Right ventricle myocardium inferior (tissue), 1 donor: ENCODE results near the gene BHLHE41. TPM values are rescaled to one million over a fixed set of nuclear protein-coding genes. Genes with fewer than 3 reads are reported as not detected.

ENCODE experiments used
- ATAC-seq: fragments of 200-7000 bp; cut with Tn5 transposase; one replicate; pipeline ENCODE4 v1.9.1; 2020; ENCODE audit warnings: mild to moderate bottlenecking, moderate library complexity
- DNase-seq: peaks from one replicate; pipeline ENCODE4 v3.0.0; 2021; ENCODE audit errors: missing footprints
- intact Hi-C: fragments of 100-400 bp; cut with DNase I; formaldehyde crosslinking; loops from one replicate; pipeline ENCODE4 v1.11.0; 2022
- total RNA-seq: library from RNA; stranded (reverse); fragmentation: NEBNext Ultra II Directional; extraction: Animal tissue kit (Norgen Biotek cat#: 25700); gene quantifications from one replicate; pipeline ENCODE4 v1.2.1, GENCODE V29; 2021
- donor health status: DM: no; HTN: yes; CAD: no; lungs with severe emphysema.

BHLHE41 gene
- total RNA-seq, 1 donor from 2014 or later: 34.5 TPM

GRCh38 chr12:26136688-26137087 is 11.9 kb upstream of the BHLHE41 start:
- ATAC-seq (no peak), DNase-seq (no peak)
- intact Hi-C loops: no loop called here

- ATAC-seq (no peak), DNase-seq (no peak)
- intact Hi-C loops: no loop called here
These were observed 10.7 kb upstream of the BHLHE41 start for GRCh38 chr12:26135571-26135970.

- no peak for ATAC-seq
- DNase-seq: peak; percentile 53
- intact Hi-C loops: no loop called here
These were observed 10.2 kb upstream of the BHLHE41 start for GRCh38 chr12:26135010-26135420.

GRCh38 chr12:26134540-26134939 is 9.7 kb upstream of the BHLHE41 start:
- DNase-seq (no peak), ATAC-seq (no peak)
- intact Hi-C loops: no loop called here

- no peak for ATAC-seq
- intact Hi-C loops: no loop called here
- no peak for DNase-seq
These were observed 8.7 kb upstream of the BHLHE41 start for GRCh38 chr12:26133521-26133920.

- intact Hi-C loops: no loop called here
- no peak for ATAC-seq
- no peak for DNase-seq
These were observed 8.0 kb upstream of the BHLHE41 start for GRCh38 chr12:26132866-26133265.

DNA sequence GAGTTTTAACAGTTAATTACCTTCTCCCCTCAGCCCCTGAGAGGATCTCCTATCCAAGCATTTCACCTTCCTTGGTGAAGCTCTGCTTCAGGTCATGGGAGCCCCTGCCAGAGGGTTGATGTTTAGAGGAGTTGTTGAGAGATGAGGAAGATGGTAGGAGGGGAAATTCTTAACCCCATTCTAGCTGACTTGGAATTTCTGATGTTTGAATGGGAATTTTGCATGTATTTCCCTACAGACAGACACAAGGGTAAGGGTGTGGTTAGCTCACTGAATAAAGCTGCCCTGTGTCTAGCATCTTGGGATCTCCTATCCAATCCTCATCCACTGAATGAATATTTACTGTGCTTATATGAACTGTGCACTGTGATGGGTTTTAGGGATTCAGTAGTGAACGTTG is 7.1 kb upstream of the BHLHE41 start:
- ATAC-seq (no peak), DNase-seq (no peak)
- intact Hi-C loops: no loop called here

- ATAC-seq (no peak), DNase-seq (no peak)
- intact Hi-C loops: no loop called here
These were observed 5.9 kb upstream of the BHLHE41 start for GRCh38 chr12:26130728-26131127.

DNA sequence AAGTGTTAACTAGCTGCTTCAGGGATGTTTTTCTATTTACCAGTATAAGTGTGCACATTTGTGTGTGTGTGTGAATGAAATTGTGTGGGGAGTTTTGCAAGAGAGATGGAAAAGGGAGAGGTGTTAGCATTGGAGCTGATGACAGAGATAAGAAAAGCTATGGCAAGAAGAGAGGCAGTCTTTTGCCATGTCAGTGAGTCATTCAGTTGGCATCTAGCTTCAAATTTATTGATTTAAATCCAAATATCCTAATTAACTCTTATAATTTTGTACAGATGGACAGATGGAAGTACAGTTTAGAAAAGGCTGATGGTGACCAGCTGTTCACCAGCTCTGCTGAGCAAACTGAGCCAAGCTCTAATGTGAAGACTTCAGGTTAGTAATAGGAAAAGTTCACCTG is 3.3 kb upstream of the BHLHE41 start:
- ATAC-seq (no peak), DNase-seq (no peak)
- intact Hi-C loops: loop anchor here (10.0 kb wide), 2 partner anchors 147 to 277 kb away; no protein-coding TSS in a partner anchor

DNA sequence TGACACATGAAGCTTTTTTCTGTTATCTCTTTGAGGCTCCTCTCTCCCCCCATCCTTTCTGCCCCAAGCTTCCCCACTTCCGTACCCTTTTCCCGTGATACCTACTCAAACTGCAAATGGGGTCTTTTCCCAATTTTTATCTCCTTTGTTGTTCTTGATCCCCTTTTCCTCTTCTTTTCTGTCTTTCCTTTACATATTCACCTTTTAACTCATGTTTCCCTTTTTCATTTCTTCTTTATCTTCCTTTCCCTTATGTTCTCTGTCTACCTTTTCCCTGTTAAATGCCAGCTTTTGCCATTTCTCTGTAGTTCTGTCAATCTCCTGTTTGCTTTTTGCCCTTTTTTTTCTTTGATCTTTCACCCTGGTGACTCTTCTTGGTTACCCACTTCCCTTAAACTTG is 2.6 kb upstream of the BHLHE41 start:
- no peak for DNase-seq
- ATAC-seq: no peak
- intact Hi-C loops: loop anchor here (2.0 to 10.0 kb wide), 3 partner anchors 25 to 277 kb away; no protein-coding TSS in a partner anchor

DNA sequence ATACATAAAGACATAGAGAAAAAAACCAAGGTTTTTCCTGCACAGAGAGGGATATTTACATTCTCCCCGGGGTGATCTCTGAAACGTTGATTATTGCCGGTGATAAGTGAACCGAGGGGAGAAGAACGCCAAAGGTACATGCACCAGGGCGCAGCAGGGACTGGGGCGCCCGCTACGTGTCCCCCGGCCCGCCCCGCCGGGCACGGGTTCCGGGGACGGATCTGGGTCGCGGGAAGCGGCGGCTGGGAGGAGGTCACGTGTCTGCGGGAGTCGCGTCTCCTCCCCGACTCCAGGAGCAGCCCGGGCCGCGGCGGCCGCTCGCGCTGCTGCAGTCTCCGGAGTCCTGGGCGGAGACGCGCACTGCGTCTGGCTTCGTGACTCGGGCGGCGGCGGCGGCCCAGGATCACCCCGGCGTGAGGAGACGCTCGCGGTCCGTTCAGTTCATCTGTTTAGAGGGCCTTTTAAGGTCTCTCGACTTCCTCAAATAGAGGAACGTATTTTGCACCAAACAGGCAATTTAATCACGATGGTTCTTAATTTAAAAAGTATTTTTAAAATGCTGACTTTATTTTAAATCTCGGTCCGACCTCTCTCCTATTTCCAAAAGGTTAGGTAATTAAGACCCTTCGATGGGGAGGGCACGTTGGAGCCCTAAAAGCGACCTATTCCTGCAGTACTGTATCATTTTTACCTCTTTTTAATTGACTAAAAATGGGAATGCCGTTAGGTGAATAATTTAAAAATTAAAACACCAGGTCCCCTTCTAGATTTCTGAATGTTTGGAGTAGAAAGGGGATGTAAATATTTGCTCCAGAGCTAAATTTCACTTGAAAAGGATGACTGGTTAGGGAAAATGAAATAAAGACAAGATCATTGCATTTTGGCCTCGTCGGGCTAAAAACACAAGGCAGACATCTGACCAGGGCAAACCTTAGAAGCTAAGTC is 1.8 kb upstream of the BHLHE41 start:
- ATAC-seq (peak; percentile 87), DNase-seq (peak; percentile 95)
- intact Hi-C loops: loop anchor here (2.0 to 10.0 kb wide), 3 partner anchors 26 to 278 kb away; no protein-coding TSS in a partner anchor

DNA sequence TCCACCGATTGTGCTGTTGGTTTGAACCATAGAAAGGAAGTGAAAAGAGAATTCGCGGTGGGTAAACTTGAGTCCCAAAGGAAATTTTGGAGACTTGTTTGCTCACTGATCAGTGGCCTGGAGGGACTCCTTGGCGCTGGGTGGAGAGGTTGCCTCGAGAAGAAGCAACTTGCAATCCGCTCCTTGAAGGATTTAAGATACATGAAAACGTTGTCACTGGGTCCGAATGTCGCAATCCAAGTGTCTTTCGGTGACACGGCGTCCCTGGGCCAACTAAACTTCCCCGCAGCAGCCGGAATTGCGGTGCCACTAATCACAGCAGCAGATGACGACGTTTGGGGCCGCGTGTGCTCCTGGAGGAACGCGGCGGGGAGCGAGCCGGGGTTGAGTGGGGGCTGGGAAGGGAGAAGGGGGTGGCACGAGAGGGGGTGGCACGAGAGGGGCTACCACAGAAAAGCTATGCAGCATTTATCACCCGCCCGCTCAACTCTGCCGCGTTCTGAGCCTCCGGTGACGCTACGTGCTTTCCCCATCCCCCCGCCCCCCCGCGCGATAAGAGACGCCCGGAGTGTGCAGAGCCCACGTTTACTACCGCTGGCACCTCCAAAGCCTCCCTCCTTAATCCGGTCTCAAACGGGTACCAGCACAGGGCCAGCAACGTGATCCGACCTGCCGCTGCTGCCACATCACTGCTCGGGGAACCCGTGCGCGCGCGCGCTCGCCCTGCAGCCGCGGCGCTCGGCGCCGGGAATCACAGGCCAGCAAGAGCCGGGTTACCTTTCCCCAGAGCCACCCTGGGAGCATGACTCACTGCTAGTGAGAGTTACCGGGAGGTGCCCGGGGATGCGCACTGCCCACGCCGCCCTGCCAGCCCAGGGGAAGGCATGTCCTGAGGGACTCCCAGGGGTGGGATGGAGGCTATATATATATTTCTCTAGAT is 833 bp upstream of the BHLHE41 start:
- ATAC-seq: peak; percentile 66
- intact Hi-C loops: loop anchor here (2.0 to 10.0 kb wide), 4 partner anchors 27 to 279 kb away; no protein-coding TSS in a partner anchor
- peak; percentile 74 for DNase-seq

GRCh38 chr12:26123482-26123980 is 1.3 kb downstream of the BHLHE41 start:
- no peak for ATAC-seq
- intact Hi-C loops: loop anchor here (10.0 kb wide), 2 partner anchors 151 to 281 kb away; no protein-coding TSS in a partner anchor
- no peak for DNase-seq

DNA sequence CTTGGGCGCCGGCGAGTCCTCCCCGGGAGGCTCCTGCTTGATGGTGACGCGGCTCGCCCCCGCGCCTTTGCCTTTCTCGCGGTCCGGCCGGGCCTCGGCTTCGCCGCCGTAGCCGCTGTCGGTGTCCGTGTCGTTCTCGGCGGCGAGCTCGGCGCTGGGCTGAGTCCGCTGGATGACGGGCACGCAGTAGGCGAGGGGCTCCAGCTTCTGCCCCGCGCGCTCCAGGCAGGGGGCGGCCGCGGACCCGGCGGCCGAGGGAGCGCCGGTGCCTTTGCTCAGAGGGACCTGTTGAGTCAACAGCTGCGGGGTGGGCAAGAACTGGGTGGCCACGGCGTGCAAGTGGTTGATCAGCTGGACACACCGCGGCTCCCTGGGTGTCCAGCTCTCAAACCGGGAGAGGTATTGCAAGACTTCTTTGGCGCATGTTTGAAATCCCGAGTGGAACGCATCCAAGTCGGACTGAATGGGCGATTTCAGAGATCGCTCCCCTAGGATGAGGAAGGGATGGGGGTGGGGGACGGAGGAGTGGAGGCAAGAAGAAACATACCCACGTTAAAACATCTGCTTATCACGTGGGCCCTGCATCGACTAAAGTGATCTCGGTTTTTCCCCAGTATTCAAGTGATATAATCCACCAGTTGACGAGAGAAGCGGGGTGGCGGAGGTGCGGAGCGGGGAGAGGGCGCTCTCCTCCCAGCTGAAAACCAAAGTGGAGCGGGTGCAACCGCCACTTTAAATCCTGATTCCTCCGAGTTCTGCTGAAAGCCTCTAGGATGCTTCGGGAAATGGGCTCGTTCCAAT is 2.0 kb downstream of the BHLHE41 start:
- intact Hi-C loops: loop anchor here (10.0 kb wide), 2 partner anchors 152 to 282 kb away; no protein-coding TSS in a partner anchor
- peak; percentile 11 for ATAC-seq
- DNase-seq: peak; percentile 72

DNA sequence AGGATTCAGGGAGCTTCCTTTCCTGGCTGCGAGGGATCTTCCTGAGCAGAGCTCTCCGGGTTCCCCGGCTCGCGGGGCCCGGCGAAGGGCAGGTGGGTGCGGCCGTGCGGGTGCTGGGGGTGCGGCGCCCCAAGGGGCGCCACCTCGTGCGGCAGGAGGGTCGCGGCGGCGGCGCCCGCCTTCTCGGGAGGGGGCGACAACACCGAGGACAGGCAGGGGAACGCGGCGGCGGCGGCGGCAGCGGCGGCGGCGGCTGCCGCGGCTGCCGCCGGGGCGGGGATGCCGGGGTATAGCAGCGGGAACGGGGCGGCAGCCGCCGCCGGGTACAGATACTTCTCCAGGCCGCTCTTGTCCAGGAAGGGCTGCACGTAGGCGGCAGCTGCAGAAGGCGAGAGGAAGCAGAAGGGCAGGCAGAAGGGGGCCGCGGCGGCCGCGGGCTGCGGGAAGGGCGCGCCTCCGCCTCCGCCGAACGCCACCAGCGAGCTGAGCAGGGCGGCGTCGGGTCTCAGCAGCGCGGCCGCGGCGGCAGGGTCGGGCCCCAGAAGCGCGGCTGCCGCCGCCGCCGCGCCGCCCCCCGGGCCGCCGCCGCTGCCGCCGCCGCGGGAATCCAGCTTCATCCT is 2.7 kb downstream of the BHLHE41 start:
- peak; percentile 80 for DNase-seq
- intact Hi-C loops: loop anchor here (10.0 kb wide), 2 partner anchors 153 to 283 kb away; no protein-coding TSS in a partner anchor
- no peak for ATAC-seq

- no peak for DNase-seq
- ATAC-seq: no peak
- intact Hi-C loops: loop anchor here (10.0 kb wide), 2 partner anchors 153 to 283 kb away; no protein-coding TSS in a partner anchor
These were observed 3.3 kb downstream of the BHLHE41 start for GRCh38 chr12:26121323-26122060.
